GM03348 (cell line): ENCODE measurements around the gene CD82.

Source experiments
- DNase-seq: peaks from one replicate; pipeline ENCODE4 v3.0.0; 2012; ENCODE audit warnings: low spot score

Gene CD82

GRCh38 chr11:44561964-44562734 lies 3.3 kb upstream of the CD82 start:
- DNase-seq = no peak

DNA sequence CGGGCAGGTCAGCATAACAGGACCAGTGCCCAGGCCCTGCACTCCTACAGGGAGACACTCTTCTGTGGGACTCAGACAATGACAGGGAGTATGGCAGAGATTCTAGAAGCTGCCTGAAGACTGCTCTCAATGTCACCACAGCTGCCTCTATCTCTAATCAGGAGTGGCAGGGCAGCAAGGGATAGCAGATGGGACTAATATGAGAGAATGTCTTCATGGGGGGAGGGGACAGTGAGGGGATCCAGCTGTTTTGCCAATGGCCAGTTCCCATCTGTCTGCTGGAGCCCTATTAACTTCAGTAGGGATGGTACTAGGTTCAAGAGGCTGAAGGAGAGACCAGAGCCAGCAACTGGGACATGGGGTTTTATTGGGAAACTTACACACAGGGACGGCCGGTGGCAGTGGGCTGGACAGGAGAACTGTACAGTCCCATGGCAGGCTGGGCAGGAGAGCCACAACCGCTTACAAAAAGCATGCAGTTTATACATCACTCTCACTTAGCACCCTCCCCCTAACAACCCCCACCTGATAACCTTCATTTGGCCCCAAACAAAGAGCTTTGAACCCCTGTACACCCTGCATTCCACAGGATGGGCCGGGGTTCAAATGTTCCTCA lies 2.5 kb upstream of the CD82 start:
- no peak for DNase-seq

DNA sequence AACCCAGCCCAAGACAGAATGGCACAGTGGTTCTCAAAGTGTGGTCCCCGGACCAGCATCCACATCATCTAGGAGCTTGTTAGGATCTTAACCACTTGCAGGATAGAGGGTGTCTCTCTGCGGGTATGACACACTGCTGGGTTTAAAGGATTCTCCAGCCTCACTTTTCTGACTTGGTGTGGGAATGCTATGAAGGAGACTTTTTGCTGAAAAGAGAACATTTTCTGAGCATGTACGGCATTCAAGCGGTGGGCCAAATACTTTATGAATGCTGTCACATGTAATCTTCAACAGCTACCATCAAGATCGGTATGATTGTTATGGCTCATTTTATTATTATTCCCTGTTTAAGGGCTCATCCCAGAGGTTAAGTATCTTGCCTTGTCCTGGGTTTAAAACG lies 1.8 kb upstream of the CD82 start:
- no peak for DNase-seq

DNA sequence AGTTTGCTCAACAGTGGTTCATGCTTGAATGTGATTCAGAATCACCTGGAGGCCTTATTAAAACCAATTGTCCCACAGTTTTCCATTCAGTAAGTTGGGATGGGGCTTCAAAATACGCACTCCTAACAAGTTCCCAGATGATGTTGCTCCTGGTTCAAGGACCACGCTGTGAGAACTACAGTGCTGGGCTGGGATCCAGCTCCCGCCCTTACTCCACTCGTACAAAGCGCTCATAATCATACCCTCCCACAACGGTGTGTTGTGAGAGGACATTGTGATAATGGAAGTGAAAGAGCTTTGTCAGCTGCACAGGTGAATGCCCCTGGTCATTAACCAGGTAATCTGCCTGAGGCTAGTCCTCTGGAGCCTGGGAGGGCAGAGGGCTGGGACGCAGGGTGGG lies 1.3 kb upstream of the CD82 start:
- DNase-seq = no peak

DNA sequence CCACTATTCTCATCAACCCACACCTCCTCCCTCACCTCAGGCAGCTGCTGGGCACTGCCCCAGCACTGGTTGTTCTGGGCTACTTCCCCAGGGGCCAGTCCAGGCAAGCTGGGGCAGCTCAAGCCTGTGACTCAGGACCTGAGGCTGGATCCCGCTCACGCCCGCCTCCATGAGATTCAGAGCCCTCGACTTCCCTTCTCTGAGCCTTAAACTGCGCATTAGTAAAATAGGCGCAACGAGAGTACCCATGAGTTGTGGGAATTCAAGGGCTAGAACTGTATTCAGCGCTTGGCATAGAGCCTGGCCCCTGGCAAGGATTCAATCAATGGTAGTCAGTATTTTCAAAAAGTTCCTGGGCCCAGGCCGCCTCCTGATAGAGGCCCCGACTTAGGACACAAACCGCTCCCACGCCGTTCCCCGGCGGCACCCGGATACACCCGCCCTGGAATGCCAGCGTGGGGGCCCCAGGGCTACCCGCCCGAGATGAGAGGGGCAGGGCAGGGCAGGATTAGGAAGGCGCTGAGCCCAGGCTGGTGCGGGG lies 723 bp upstream of the CD82 start:
- DNase-seq = peak; percentile 75

DNA sequence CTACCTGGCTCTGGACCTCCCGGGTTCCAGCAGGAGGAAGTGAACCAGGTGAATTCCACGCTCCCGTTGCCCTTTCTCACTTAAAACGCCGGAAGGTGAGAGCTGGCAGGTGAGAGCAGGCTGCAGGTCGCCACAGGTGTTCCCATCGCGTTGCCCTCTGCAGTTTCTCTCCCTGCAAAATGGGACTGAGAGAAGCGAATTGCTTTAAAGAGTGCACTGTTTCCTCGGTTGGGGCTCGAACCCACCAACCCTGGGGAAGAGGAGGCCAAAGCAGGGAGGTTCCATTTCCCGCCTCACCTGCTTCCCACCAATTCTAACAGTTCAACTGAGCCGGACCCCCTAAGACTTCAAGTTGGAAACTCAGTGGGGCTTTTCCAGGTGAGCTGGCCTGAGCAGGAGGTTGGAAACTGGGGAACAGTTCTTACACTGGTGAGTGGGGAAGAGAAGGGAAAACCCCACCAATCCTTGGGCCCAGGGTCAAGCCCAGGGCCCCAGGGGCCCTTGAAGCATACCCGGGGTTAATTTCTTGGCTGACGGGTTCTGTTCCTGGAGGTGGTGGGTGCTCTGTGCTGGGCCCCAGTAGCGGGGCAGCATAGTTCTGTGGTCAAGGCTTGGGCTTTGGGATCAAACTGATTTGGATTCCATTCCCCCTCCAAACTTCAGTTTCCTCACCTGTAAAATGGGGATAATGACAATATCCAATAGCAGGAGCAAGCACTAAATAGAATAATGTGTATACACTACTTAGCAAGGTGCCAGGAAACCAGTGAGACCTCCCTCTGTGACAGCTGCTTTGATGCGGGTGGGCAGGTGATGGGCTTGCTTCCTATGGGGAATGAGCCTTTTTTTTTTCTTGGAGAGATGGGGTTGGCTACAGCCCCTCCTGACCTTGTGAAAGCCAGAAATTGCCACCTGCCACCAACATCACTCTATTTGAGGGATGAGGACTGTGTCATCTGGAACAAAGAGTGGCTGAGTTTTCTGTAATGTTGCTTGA lies 788 bp downstream of the CD82 start:
- DNase-seq = no peak

DNA sequence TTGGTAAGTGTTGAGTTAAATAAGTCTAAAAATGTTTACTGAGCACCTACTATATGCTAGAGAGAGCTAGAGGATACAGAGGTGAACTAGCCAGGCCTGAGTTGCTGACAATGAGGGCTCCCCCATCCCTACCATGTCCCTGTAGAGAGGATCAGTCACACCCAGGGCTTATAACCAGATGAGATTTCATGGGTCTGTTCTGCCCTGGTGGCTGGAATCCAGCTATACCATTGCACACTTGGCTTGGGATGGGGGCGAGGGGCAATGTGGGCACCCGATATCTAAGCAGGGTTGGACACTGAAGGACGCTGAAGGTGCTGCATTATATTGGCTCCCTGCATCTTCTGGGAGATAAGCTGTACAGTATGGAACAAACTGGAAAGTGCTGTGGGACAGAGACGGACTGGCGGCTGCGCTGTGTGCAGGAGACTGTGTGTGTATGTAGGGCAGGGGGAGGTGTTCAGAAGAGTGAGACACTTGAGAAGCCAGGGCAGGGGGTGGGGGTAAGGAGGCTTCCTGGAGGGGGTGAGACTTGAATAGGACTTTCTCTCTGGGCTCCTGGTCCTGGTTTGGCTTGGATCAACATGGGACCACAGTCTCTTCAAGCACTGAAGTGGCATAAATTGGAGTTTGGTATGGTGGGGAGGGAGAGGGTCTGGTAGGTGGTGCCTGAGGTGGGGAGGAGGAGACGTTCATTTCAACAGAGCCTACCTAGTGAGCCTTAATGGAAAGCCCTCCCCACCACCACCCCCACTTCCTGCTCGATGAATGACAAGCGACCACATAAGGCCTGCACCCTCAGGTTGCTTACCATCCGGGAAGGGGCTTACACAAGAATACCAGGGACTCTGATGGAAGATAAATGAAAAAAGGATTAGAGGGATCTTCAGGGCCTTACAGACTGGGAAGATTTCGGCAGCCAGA lies 1.8 kb downstream of the CD82 start:
- DNase-seq = peak; percentile 2

DNA sequence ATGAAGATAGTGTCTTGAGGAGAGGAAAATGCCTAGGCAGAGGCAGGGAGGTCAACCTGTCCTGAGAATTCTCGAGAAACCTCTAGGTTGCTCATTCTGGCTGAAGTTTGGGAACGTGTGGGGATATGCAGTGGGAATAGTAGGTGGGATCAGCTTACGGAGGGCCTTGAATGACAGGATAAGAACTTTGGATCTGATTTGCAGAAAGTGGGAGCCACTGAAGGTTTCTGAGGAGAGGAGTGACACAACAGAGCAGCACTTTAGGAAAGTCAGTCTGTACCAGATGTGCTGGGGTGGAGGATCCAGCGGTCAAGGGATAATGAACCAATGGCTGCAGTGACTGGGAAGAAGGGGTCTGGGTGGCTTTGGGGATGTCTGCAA lies 2.4 kb downstream of the CD82 start:
- no peak for DNase-seq

DNA sequence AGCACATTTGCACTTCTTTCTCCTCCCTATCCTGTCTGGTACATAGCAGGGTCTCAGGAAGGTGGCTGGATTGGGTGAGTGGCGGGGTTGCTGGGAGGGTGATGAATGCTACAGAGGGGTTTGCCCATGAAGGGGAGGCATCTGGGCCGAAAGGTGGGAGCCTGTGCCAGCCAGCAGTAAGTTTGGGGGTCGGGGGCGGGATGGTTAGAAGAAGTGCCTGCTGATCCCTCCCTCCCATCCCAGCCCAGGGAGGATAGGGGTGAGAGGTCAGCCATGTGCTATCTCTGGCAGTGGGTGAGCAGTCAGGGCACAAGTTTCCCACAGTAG lies 2.8 kb downstream of the CD82 start:
- DNase-seq = no peak

DNA sequence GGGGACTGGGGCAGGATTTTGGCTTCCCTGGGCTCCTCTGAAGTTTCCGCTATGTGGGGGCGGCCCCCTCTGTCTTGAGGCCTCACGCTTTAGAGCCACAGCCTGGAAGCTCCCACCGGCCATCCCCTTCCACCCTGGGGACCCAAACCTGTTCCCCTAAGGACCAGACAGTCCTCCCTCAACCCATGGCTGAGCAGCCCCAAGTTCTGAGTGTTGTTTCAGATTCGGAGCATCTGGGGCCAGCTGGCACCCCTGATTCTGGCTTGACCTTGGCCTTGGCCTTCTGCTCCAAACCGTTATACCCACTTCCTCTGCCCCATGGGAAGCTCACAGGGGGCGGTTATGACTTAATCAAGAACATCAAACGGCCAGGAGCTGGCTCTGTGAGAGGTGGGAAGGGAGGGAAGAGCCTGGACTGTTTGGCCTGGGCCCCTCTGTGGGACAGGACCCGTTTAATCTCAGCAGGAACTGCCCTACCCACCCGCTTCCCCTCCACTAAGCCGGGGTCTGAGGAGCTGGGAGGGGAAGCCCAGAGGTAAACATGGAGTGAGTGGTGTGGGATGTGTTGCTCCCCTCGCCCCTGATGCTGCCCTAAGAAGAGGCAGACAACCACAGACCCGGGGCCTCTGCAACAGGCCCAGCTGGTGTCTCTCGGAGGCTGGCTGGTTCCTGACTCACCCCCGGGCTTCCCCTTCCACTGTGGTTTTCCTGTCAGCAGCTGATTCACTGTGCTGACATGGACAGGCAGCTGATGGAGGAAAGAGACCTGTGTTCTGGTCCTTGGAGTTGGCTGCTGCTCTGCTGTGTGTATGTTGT lies 3.4 kb downstream of the CD82 start:
- peak; percentile 91 for DNase-seq

- DNase-seq = no peak
Measured at GRCh38 chr11:44570411-44571155, 5.1 kb downstream of the CD82 start.

GRCh38 chr11:44571871-44572270 lies 6.4 kb downstream of the CD82 start:
- no peak for DNase-seq

DNA sequence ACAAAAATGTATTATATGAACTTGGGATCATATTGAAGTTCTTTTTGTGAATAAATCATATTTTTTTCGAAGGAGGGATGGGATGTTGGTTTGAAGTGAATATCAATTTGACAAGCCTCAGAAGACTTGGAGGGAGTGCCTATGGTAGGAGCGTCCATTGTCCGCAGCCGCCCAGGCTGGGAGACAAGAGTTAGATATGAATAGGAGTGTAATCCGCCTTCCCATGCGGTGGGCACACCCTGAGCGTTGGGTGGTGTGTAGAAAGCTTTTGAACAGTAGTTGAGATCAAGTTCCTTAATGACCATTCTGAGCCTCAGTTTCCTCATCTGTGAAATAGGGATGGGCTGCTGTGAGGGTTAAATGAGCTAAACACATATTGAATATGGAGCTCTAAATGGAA lies 7.0 kb downstream of the CD82 start:
- no peak for DNase-seq

- DNase-seq = no peak
Measured at GRCh38 chr11:44572884-44573283, 7.4 kb downstream of the CD82 start.

DNA sequence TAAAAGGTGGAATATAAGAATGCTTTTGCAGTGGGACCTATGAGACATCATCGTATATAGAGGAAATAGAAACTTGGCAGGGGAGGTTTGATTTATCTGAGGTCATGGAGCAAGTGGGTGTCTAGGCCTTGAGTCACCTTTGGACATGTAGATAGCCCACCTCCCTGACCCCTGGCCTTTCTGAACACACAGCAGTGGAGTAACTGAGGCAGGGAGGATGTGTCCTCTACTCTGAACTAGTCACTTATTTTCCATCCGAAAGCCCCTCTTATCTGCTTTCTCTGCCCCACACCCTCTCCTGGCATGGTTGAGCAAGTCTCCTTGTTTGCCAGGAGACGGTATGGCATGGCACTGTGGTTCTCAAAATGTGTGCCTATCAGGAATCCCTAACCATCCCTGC lies 7.9 kb downstream of the CD82 start:
- DNase-seq = peak; percentile 2

- peak; percentile 90 for DNase-seq
Measured at GRCh38 chr11:44574610-44575287, 9.3 kb downstream of the CD82 start.

GRCh38 chr11:44575288-44575672 lies 9.8 kb downstream of the CD82 start:
- DNase-seq = peak; percentile 46

DNA sequence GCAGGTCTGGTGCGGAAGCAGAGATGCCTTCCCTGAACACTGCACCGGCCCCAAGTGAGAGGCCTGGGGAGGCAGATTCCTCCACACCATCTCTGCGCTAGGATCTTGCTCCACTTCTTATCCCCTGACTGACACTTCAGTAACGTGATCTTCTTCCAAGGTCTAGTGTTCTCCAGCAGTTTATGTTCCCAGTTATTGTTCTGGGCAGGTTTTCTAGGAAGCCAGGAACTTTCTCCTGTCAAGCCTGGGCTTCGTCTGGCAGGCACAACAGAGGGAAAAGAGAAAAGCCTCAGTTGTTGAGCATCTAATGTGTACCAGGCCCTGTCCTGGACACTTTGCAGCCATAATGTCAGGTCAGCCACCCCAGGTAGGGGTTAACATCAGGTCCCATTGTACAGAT lies 10.5 kb downstream of the CD82 start:
- no peak for DNase-seq

- DNase-seq = no peak
Measured at GRCh38 chr11:44576656-44577055, 11.2 kb downstream of the CD82 start.
